SK-MEL-5 (cell line): ENCODE measurements around the gene CFTR. TPM values are rescaled to one million over a fixed set of nuclear protein-coding genes. Genes with fewer than 3 reads are reported as not detected.
"Not testable (repeated sequence)": the region's sequence is repeated elsewhere in the genome, so short reads cannot be mapped to it uniquely, and the experiment has no call there.

Experiments used
- DNase-seq: peaks from one replicate; pipeline ENCODE4 v3.0.0-alpha.2; 2016; ENCODE audit warnings: low read depth, low spot score
- in situ Hi-C: cut with HindIII; loops from 2 replicates; pipeline ENCODE4 v1.10.0; 2016; ENCODE audit warnings: low sequenced_read_pairs, high pct_unique_total_duplicates, low pct_unique_long_range_greater_than_20kb
- total RNA-seq: library from RNA; depleted of rRNA; stranded (reverse); fragments of >200 nt; shearing (Covaris generic); gene quantifications from 2 replicates; pipeline ENCODE4 v1.2.3, GENCODE V29; 2014

Gene CFTR
- total RNA-seq, 1 experiment from 2014 or later, result 0.53 TPM

DNA sequence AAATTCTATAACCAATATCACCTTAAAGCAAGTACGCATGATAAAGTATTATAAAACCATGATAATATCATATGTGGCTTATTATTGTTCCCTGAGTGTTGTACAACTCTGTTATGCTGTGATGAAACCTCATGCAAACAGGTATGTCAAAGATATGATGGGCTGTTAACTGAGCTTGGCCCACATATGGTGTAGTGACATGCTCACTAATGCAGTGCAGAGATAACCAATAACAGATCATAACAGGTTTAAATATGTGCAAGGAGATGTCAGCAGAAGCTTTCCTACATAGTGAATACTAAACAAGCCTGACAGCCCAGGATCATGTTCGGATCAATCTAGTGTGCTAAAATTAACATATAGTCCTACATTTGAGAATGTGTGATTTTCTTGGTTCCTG lies 9.6 kb downstream of the CFTR start:
- in situ Hi-C loops, result no loop called here
- DNase-seq, result no peak

DNA sequence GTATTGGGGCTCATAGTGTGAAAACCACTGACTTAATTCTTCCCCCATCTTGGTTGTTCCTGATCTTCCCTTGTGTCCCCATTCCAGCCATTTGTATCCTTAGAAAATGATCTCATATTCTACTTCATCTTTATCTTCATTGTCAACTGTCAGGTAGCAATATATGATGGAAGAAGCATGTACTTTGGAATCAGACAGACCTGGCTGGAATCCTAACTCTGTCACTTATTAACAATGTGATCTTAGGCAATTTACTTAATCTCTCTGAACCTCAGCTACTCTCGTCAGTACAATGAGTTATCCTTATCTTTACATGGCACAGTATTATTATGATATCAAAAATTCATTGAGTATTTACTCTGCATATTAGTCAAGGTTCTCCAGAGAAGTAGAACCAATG lies 10.1 kb downstream of the CFTR start:
- in situ Hi-C loops, result no loop called here

DNA sequence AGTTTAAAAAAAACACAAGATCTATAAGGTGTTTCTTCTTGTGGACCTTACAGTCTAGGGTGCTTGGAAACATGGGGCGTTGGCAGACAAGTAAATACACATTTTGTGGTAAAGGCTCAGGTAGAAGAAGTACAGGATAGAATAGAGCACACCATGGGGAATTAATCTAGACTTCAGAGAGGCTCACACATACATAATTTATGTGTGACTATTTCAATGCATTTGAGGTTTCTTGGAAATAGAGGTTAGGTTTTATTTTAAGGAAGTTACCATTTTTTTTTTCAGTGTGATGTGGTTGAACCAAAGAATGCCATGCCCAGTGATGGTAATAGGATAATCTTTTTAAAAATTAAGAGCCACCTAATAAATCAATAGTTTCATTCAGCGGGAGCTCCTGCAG lies 12.8 kb downstream of the CFTR start:
- in situ Hi-C loops, result no loop called here
- DNase-seq, result no peak

More for the DNA sequence above, 10.1 kb downstream of the CFTR start:
- DNase-seq, result no peak

DNA sequence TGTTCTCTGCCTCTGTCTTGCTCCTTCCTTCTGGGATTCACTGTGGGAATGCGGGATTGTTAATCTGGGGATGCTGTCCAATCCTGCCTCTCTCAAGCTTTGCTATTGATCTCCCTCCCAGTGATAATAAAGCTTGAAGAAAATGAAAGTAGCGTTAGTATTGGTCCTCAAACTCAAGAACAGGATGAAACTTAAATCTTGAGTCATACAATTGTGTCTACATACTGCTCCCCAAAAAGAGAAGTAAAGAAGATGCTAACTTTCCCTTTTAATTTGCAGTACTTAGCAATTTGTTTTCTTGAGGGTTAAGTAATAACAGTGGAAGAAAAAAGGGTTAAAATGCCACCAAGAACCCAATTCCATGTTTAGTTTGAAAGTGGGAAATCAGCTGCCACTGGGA lies 13.6 kb downstream of the CFTR start:
- in situ Hi-C loops, result no loop called here
- no peak for DNase-seq

DNA sequence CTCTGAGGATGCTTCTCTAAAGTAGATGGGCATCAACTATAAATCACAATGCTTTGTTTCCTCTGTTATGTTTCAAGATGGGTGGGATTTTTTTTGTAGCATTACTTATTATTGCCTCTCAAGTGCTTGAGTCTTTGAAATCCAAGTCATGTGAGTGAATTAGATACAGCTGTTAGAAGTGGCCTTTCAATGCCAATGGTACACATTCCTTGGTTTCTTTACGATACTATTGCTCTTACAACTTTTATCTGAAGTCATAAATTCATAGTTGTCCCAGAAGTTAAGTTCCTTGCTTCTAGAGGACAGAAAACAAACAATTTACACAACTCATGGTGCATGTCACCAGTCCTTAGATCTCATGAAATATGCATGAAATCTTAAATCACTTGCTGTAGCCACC lies 15.5 kb downstream of the CFTR start:
- DNase-seq, result no peak
- in situ Hi-C loops, result no loop called here

DNA sequence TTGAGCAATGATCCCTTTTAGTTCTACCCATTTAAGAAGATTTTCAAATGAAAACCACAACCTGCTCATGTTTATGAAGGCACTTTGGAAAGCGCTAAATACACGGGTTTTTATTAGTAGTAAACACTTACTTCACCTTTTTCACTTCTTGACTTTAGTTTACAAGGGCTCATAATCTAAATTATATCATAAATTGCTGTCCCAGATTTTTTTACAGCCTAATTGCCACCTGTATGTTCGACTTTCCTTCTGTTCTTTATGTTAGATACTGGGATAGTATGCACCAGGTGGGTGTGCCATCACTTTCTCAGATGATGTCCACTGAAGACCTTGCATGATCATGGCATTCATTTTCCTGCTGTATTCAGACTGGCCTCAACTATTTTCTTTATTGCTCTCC lies 22.5 kb downstream of the CFTR start:
- no peak for DNase-seq
- in situ Hi-C loops, result no loop called here

DNA sequence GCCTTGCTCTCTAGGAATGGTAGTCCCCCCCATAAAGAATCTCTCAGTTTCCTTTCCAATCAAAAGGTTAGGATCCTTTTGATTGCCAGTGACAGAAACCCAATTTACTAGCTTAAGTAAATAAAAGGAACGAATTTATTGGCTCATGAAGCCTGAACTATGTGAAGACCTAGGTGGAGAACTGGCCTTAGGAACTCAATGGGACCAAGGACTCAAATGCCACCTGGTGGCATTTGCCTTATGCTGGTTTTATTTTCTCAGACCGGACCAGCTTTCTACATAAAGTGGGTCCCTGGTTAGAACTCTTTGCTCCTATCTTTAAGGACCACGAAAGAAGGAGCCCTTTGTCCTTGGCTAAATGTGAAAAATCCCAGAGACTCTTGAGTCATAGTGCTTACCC lies 25.4 kb downstream of the CFTR start:
- in situ Hi-C loops, result no loop called here
- DNase-seq, result peak; percentile 73

DNA sequence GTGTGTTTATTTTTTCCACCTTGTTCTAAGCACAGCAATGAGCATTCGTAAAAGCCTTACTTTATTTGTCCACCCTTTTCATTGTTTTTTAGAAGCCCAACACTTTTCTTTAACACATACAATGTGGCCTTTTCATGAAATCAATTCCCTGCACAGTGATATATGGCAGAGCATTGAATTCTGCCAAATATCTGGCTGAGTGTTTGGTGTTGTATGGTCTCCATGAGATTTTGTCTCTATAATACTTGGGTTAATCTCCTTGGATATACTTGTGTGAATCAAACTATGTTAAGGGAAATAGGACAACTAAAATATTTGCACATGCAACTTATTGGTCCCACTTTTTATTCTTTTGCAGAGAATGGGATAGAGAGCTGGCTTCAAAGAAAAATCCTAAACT lies 28.9 kb downstream of the CFTR start:
- in situ Hi-C loops, result no loop called here
- no peak for DNase-seq

DNA sequence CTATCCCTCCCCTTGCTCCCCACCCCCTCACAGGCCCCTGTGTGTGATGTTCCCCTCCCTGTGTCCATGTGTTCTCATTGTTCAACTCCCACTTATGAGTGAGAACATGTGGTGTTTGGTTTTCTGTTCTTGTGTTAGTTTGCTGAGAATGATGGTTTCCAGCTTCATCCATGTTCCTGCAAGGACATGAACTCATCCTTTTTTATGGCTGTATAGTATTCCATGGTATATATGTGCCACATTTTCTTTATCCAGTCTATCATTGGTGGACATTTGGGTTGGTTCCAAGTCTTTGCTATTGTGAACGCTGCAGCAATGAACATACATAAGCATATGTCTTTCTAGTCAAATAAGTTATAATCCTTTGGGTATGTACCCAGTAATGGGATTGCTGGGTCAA lies 37.4 kb downstream of the CFTR start:
- in situ Hi-C loops, DNase-seq: not testable (repeated sequence)

DNA sequence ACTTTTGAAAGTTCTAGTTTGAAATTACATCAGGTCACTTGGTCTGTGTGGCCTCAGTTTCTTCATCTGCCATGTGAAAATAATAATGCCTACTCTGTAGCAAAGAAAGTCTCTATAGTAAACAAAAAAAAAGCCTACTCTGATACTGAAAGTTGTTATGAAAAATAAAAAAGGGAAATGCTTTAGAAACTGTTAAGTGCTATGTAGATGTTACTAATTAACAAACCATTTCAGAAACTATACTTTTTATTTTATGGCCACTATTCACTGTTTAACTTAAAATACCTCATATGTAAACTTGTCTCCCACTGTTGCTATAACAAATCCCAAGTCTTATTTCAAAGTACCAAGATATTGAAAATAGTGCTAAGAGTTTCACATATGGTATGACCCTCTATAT lies 50.6 kb downstream of the CFTR start:
- DNase-seq, result no peak
- in situ Hi-C loops, result no loop called here

DNA sequence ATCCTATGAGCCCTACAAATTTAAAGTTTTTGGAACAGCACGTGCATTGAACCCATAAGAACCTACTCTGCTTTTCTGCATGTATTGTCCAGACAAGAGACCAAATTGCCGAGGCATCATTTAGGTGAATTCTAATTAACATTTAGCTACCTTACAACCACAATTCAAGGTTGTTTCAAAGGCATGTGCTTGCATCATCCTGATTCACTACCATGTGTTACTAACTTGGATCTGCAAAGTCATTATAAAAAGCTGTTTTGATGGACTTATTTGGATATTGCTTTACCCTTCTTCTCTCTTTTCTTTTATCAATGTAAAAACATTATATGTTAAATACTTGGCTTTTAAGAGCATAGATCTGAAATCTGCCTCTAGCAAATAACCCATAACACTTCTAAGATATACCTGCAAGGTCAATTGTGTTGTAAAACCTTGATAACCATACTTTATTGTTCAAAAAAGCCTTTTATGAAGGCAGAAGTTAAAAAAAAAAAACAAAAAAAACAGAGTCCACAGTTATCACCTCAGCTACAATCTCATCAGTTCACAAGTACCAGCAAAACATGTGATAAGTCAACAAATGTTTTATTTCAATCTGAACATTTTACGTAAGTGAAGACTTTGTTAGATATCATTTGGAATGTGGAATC lies 51.9 kb downstream of the CFTR start:
- in situ Hi-C loops, result no loop called here
- no peak for DNase-seq

DNA sequence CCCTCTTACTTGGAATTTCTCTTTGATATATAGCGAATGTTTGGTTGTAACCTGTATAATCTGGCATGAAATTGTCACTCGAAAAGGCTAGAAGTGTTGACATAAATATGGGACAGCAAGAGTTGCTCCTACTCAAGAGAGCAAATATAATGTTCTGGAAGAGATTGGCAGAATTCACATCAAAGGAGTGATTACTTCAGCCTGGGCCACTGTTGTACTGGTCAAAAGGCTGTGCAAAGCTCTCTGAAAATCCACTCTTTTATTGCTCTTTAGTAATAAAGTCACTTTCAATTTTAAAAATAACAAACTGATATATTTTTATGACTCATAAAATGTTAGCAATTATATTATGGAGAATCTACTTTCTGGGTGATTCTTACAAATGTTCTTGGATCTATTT lies 58.2 kb downstream of the CFTR start:
- DNase-seq, result no peak
- in situ Hi-C loops, result no loop called here

DNA sequence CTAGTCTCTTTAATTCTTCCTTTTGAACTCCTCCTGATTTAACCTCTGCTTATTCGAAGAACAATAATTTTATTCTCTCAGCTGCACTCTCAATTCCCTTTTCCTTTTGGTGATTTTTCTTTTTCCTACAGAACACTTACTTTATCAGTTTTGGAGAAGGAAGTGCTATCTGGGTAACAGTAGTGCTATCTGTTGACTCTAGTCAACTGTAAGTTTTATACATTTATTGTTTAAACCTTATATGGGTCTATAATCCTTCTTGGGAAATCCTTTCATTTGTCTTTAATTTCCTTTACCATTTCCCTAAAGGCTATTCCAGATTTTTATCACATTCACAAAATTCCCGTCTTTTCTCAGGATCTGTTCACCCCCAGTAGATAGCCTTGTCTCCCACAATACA lies 64.2 kb downstream of the CFTR start:
- no peak for DNase-seq
- in situ Hi-C loops, result no loop called here

DNA sequence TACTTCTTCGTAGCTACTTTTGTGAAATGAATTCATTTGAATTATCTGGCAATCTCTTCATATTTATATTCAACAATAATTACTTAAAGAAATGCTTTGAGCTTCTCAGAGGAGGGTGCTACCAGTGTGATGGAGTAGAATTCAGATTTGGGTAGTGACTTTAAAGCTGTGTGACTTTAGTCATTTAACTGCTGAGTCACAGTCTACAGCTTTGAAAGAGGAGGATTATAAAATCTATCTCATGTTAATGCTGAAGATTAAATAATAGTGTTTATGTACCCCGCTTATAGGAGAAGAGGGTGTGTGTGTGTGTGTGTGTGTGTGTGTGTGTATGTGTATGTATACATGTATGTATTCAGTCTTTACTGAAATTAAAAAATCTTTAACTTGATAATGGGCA lies 68.2 kb downstream of the CFTR start:
- no peak for DNase-seq
- in situ Hi-C loops, result no loop called here

DNA sequence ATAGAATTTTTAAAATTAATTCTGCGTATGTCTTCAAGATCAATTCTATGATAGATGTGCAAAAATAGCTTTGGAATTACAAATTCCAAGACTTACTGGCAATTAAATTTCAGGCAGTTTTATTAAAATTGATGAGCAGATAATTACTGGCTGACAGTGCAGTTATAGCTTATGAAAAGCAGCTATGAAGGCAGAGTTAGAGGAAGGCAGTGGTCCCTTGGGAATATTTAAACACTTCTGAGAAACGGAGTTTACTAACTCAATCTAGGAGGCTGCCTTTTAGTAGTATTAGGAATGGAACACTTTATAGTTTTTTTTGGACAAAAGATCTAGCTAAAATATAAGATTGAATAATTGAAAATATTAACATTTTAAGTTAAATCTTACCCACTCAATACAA lies 70.8 kb downstream of the CFTR start:
- in situ Hi-C loops, result no loop called here

DNA sequence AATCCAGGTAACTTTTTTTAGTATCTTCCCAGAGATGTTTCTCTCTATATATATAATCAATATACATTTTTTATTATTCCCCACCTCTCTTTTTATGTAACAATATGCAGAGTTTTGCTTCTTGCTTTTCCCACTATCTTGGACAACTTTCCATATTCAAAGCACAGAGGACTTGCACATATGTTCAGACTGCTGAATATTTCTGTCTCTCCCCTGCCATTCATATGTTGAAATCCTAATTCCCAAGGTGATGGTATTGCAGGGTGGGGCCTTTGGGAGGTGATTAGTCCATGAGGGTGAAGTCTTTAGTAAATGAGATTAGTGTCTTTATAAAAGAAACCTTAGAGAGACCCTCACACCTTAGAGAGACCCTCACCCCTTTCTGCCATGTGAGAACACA lies 72.8 kb downstream of the CFTR start:
- in situ Hi-C loops, result no loop called here
- DNase-seq, result no peak

More for the DNA sequence above, 70.8 kb downstream of the CFTR start:
- DNase-seq, result no peak

DNA sequence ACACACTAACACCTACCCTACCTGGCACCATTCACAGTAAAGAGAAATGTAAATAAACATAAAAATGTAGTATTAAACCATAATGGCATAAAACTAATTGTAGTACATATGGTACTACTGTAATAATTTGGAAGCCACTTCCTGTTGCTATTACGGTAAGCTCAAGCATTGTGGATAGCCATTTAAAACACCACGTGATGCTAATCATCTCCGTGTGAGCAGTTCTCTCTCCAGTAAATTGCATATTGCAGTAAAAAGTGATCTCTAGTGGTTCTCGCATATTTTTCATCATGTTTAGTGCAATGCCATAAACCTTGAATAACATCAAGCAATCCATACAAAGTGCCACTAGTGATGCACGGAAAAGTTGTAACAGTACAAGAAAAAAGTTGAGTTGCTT lies 75.4 kb downstream of the CFTR start:
- in situ Hi-C loops, result no loop called here
- DNase-seq, result no peak

DNA sequence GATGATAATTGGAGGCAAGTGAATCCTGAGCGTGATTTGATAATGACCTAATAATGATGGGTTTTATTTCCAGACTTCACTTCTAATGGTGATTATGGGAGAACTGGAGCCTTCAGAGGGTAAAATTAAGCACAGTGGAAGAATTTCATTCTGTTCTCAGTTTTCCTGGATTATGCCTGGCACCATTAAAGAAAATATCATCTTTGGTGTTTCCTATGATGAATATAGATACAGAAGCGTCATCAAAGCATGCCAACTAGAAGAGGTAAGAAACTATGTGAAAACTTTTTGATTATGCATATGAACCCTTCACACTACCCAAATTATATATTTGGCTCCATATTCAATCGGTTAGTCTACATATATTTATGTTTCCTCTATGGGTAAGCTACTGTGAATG lies 79.6 kb downstream of the CFTR start:
- in situ Hi-C loops, result no loop called here
- no peak for DNase-seq

DNA sequence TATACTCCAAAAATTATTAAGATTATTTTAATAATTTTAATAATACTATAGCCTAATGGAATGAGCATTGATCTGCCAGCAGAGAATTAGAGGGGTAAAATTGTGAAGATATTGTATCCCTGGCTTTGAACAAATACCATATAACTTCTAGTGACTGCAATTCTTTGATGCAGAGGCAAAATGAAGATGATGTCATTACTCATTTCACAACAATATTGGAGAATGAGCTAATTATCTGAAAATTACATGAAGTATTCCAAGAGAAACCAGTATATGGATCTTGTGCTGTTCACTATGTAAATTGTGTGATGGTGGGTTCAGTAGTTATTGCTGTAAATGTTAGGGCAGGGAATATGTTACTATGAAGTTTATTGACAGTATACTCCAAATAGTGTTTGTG lies 80.2 kb downstream of the CFTR start:
- in situ Hi-C loops, result no loop called here
- no peak for DNase-seq

DNA sequence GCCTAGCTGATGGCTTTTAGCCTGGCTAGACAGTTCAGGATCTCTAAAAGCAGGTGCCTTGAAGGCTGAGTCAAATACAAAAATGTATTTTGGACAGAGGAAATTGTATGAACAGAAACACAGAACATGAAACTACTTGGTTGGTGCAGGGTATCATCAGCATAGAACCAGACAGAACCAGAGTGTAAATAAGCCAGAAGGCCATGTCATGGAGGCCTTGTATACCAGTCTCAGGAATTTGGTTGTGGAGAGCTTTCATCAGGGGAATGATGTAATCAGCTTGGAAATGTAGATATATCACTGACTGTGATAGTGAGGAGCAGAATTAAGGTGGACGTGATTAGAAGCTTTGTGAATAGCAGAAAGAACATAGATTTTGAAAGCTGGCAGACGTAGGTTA lies 82.9 kb downstream of the CFTR start:
- in situ Hi-C loops, result no loop called here
- no peak for DNase-seq
